Measurements from ENCODE around the gene TTC7B.

TTC7B gene

GRCh38 chr14:90583916-90584605 is 232.2 kb downstream of the TTC7B start:
- DNase-seq, result no peak

GRCh38 chr14:90583427-90583826 is 232.8 kb downstream of the TTC7B start:
- DNase-seq, result no peak

GRCh38 chr14:90582166-90582565 is 234.1 kb downstream of the TTC7B start:
- DNase-seq, result no peak

- DNase-seq, result no peak
These were observed 234.5 kb downstream of the TTC7B start for GRCh38 chr14:90581745-90582144.

GRCh38 chr14:90580377-90581335 is 235.6 kb downstream of the TTC7B start:
- no peak for DNase-seq

- DNase-seq, result no peak
These were observed 236.4 kb downstream of the TTC7B start for GRCh38 chr14:90579816-90580215.

GRCh38 chr14:90579088-90579487 is 237.1 kb downstream of the TTC7B start:
- DNase-seq, result no peak

GRCh38 chr14:90578283-90578985 is 237.8 kb downstream of the TTC7B start:
- DNase-seq, result no peak

- no peak for DNase-seq
These were observed 238.5 kb downstream of the TTC7B start for GRCh38 chr14:90577661-90578282.

GRCh38 chr14:90576981-90577660 is 239.1 kb downstream of the TTC7B start:
- DNase-seq, result no peak

- no peak for DNase-seq
These were observed 239.6 kb downstream of the TTC7B start for GRCh38 chr14:90576581-90576980.

- DNase-seq, result no peak
These were observed 240.4 kb downstream of the TTC7B start for GRCh38 chr14:90575781-90576180.

- no peak for DNase-seq
These were observed 240.9 kb downstream of the TTC7B start for GRCh38 chr14:90575336-90575735.

- no peak for DNase-seq
These were observed 241.8 kb downstream of the TTC7B start for GRCh38 chr14:90574188-90575131.

- no peak for DNase-seq
These were observed 242.7 kb downstream of the TTC7B start for GRCh38 chr14:90573385-90574105.

- DNase-seq, result no peak
These were observed 243.6 kb downstream of the TTC7B start for GRCh38 chr14:90572441-90573150.

- DNase-seq, result no peak
These were observed 244.9 kb downstream of the TTC7B start for GRCh38 chr14:90571149-90571947.

GRCh38 chr14:90570461-90570860 is 245.8 kb downstream of the TTC7B start:
- no peak for DNase-seq
